HepG2 (cell line): ENCODE measurements around the gene SUSD4. TPM values are rescaled to one million over a fixed set of nuclear protein-coding genes. Genes with fewer than 3 reads are reported as not detected.

ENCODE experiments used
- ATAC-seq: fragments of 200-7000 bp; cut with Tn5 transposase; 3 replicates; pipeline ENCODE4 v1.9.1; 2020; ENCODE audit warnings: mild to moderate bottlenecking, moderate library complexity
- BruUV-seq: library from RNA; stranded (reverse); fragments of 400-500 nt; replicated peaks from 2 replicates; lab custom pipeline; 2021; lab: Mats Ljungman, UMichigan
- CTCF ChIA-PET: fragments of 300-600 bp; formaldehyde crosslinking; extraction: SDS; loops from one replicate; lab custom pipeline; 2021; ENCODE audit warnings: low total read pairs, inconsistent platforms, low intra/inter-chr PET ratio; lab: Yijun Ruan, JAX
- POLR2A ChIA-PET: fragments of 350-600 bp; sonication (Branson Sonifier 250); formaldehyde crosslinking; loops from one replicate; lab custom pipeline; 2020; ENCODE audit warnings: antibody characterized with exemption, inconsistent platforms; lab: Yijun Ruan, JAX
- DNase-seq: peaks from one replicate; pipeline ENCODE4 v3.0.0-alpha.2; 2015; ENCODE audit warnings: low spot score
- FAIRE-seq: peaks from 3 replicates; lab custom pipeline; 2011; peaks lifted over from hg19 to GRCh38; lab: Jason Lieb, UNC
- H2AFZ ChIP-seq: one replicate; pipeline ENCODE4 v1.6.1; 2011; ENCODE audit warnings: low read length, inconsistent platforms
- H3K27ac ChIP-seq: fragments of 300-600 bp; 3 replicates; pipeline ENCODE4 v1.8.0; 2011; ENCODE audit warnings: mixed run types, mild to moderate bottlenecking, mixed read lengths, low read length, inconsistent platforms; ENCODE audit not compliant: insufficient read depth; ENCODE audit errors: extremely low read length
- H3K27me3 ChIP-seq, 2 experiments: fragments of 200-600 bp in 1 of 2; 2 replicates in 1 of 2; 3 replicates in 1 of 2; pipeline versions ENCODE4 v1.6.0 to v1.8.0; 2011; ENCODE audit warnings: low read length in 2 of 2, mild to moderate bottlenecking in 2 of 2, moderate library complexity in 2 of 2, inconsistent platforms in 1 of 2; ENCODE audit not compliant: insufficient read depth in 2 of 2, control insufficient read depth in 1 of 2
- H3K36me3 ChIP-seq, 2 experiments: fragments of 200-600 bp in 1 of 2; replicated peaks in 1 of 2; 2 replicates in 1 of 2; 3 replicates in 1 of 2; pipeline versions ENCODE4 v1.5.1 to v1.8.0; 2011; ENCODE audit warnings: low read length in 2 of 2, inconsistent platforms in 1 of 2; ENCODE audit not compliant: insufficient read depth in 2 of 2, control insufficient read depth in 1 of 2
- H3K4me1 ChIP-seq: 2 replicates; pipeline ENCODE4 v1.5.1; 2012; ENCODE audit warnings: low read length, inconsistent platforms; ENCODE audit not compliant: insufficient read depth
- H3K4me2 ChIP-seq: 2 replicates; pipeline ENCODE4 v1.6.0; 2011; ENCODE audit warnings: low read depth, low read length, inconsistent platforms
- H3K4me3 ChIP-seq, 3 experiments: fragments of 200-600 bp in 1 of 3; sonication (generic), shearing (Covaris generic) in 1 of 3; replicated peaks in 1 of 3; 2 replicates each; pipeline ENCODE4 v1.5.1; 2011 to 2016; ENCODE audit warnings: low read length in 3 of 3, inconsistent platforms in 2 of 3, low read depth in 2 of 3, mild to moderate bottlenecking in 2 of 3, control low read depth in 1 of 3, mixed read lengths in 1 of 3; ENCODE audit not compliant: insufficient read depth in 1 of 3
- H3K79me2 ChIP-seq: one replicate; pipeline ENCODE4 v1.6.1; 2011; ENCODE audit warnings: low read length, inconsistent platforms; ENCODE audit not compliant: insufficient read depth
- H3K9ac ChIP-seq: 2 replicates; pipeline ENCODE4 v1.6.0; 2011; ENCODE audit warnings: mild to moderate bottlenecking, low read depth, low read length, inconsistent platforms; ENCODE audit not compliant: insufficient read depth
- H3K9me3 ChIP-seq: 2 replicates; pipeline ENCODE4 v1.5.1; 2012; ENCODE audit warnings: mild to moderate bottlenecking, low read length
- H4K20me1 ChIP-seq: 2 replicates; pipeline ENCODE4 v1.6.0; 2011; ENCODE audit warnings: inconsistent platforms, mild to moderate bottlenecking, low read length, moderate library complexity; ENCODE audit not compliant: insufficient read depth
- IKZF1 ChIP-seq: fragments of 450-650 bp; IDR thresholded peaks from 2 replicates; pipeline ENCODE4 v1.7.1; 2016
- MAZ ChIP-seq, 2 experiments: sonication (generic) in 1 of 2; formaldehyde crosslinking in 1 of 2; IDR thresholded peaks; 2 replicates each; pipeline versions ENCODE4 v1.5.0 to v1.6.1; 2012 to 2020; ENCODE audit warnings: low read depth in 2 of 2, mild to moderate bottlenecking in 2 of 2, borderline replicate concordance in 1 of 2, improper control_type of control experiment in 1 of 2, low read length in 1 of 2, missing genetic modification reagents in 1 of 2, moderate library complexity in 1 of 2
- MED13 ChIP-seq: sonication (generic); formaldehyde crosslinking; IDR thresholded peaks from 2 replicates; pipeline ENCODE4 v1.5.0; 2020; ENCODE audit warnings: missing genetic modification reagents
- RBFOX2 ChIP-seq: fragments of 200-400 bp; formaldehyde crosslinking; IDR thresholded peaks from 2 replicates; pipeline ENCODE4 v1.6.1; 2017; ENCODE audit warnings: low read depth, mild to moderate bottlenecking, low read length
- SCMH1 ChIP-seq: sonication (generic); formaldehyde crosslinking; IDR thresholded peaks from 2 replicates; pipeline ENCODE4 v1.9.0; 2021; ENCODE audit warnings: missing genetic modification reagents, mild to moderate bottlenecking, borderline replicate concordance
- XRCC5 ChIP-seq: fragments of 200-400 bp; formaldehyde crosslinking; optimal IDR thresholded peaks from 2 replicates; pipeline ENCODE3; 2017; ENCODE audit warnings: mild to moderate bottlenecking, low read length
- ZBTB37 ChIP-seq: sonication (generic); formaldehyde crosslinking; IDR thresholded peaks from 2 replicates; pipeline ENCODE4 v1.4.0; 2020; ENCODE audit warnings: mild to moderate bottlenecking, missing genetic modification reagents
- ZBTB44 ChIP-seq: sonication (generic); formaldehyde crosslinking; IDR thresholded peaks from 2 replicates; pipeline ENCODE4 v1.4.0; 2020; ENCODE audit warnings: missing genetic modification reagents
- ZNF17 ChIP-seq: sonication (generic); formaldehyde crosslinking; IDR thresholded peaks from 2 replicates; pipeline ENCODE4 v1.5.0; 2020; ENCODE audit warnings: mild to moderate bottlenecking, missing genetic modification reagents
- ZNF430 ChIP-seq: sonication (generic); formaldehyde crosslinking; IDR thresholded peaks from 2 replicates; pipeline ENCODE4 v1.9.0; 2021; ENCODE audit warnings: mild to moderate bottlenecking, missing genetic modification reagents
- ZNF598 ChIP-seq: sonication (generic); formaldehyde crosslinking; IDR thresholded peaks from 2 replicates; pipeline ENCODE4 v1.5.1; 2020; ENCODE audit warnings: mild to moderate bottlenecking, missing genetic modification reagents, borderline replicate concordance
- ZNF687 ChIP-seq: sonication (generic); formaldehyde crosslinking; IDR thresholded peaks from 2 replicates; pipeline ENCODE4 v1.5.1; 2020; ENCODE audit warnings: mild to moderate bottlenecking, missing genetic modification reagents, moderate library complexity
- ZNF713 ChIP-seq: sonication (generic); formaldehyde crosslinking; IDR thresholded peaks from 2 replicates; pipeline ENCODE4 v1.4.0; 2020; ENCODE audit warnings: mild to moderate bottlenecking, missing genetic modification reagents
- ZNF784 ChIP-seq: sonication (generic); formaldehyde crosslinking; IDR thresholded peaks from 2 replicates; pipeline ENCODE4 v1.5.1; 2020; ENCODE audit warnings: missing genetic modification reagents, mild to moderate bottlenecking, borderline replicate concordance
- WGBS: methylation state at CpG from one replicate; pipeline ENCODE4 v1.1.6; 2017; ENCODE audit warnings: low lambda C conversion rate; 5-methylcytosine and 5-hydroxymethylcytosine counted together
- in situ Hi-C: cut with HindIII; loops from 2 replicates; pipeline ENCODE4 v1.10.0; 2017; ENCODE audit warnings: low pct_unique_long_range_greater_than_20kb; ENCODE audit not compliant: extremely low pct_ligation_motif_present
- intact Hi-C: fragments of 100-400 bp; cut with micrococcal nuclease; formaldehyde crosslinking; loops from one replicate; pipeline ENCODE4 v1.10.0; 2022; ENCODE audit not compliant: unreplicated experiment
- polyA plus RNA-seq, 8 experiments: library from polyadenylated mRNA; depleted of rRNA in 3 of 8; stranded (reverse) in 7 of 8; unstranded in 1 of 8; fragments of >200 nt; fragmentation: Illumina TruSeq in 4 of 8; extraction: Trizol in 4 of 8; gene quantifications; 2 replicates each; pipeline versions ENCODE4 v1.2.1 to v1.2.3, GENCODE V29; 2011 to 2016; ENCODE audit warnings: low read depth in 4 of 8, missing spikeins in 1 of 8, mixed read lengths in 1 of 8; ENCODE audit not compliant: insufficient read depth in 1 of 8
- total RNA-seq, 5 experiments: library from RNA; depleted of rRNA; stranded (reverse); fragments of >200 nt; fragmentation: Illumina TruSeq; extraction: Trizol; gene quantifications; 2 replicates each; pipeline ENCODE4 v1.2.3, GENCODE V29; 2016; ENCODE audit warnings: low read depth in 1 of 5

The SUSD4 gene
- total and polyA plus RNA-seq, 2 of the 13 experiments (the other 11 are each of a cell fraction or from before 2014, with no cell fraction given), result not detected

GRCh38 chr1:223331301-223331700, 32.7 kb downstream of the SUSD4 start (continued):
- no peak for TF ChIP-seq ZNF687 (CRISPR knock-in tag)
- TF ChIP-seq ZNF430, result no peak
- TF ChIP-seq ZBTB37 (CRISPR knock-in tag), result no peak
- no peak for TF ChIP-seq IKZF1
- TF ChIP-seq ZNF17, result no peak
- TF ChIP-seq ZNF784 (CRISPR knock-in tag), result no peak

- H3K4me3 ChIP-seq, result no peak overlapping the region
- no peaks in the 10 kb centered on the region for H3K36me3 ChIP-seq
- no peak overlapping the region for H3K27ac ChIP-seq
- no peaks in the 10 kb centered on the region for H3K9me3 ChIP-seq
- in situ Hi-C loops, result no loop called here
- DNase-seq (no peak), ATAC-seq (no peak), FAIRE-seq (no peak)
- no peaks in the 10 kb centered on the region for H3K79me2 ChIP-seq
- intact Hi-C loops, result no loop called here
- H4K20me1 ChIP-seq, result no peaks in the 10 kb centered on the region
- no TSS peak for BruUV-seq
- CTCF ChIA-PET, result no interaction called here
- 0 out of 5 replicates have a peak, but pooled peaks cover 0 to 6% of the 10 kb centered on the region in 2 experiments for H3K27me3 ChIP-seq
- POLR2A ChIA-PET, result no interaction called here
- 0% methylated on average over 3 of the region's 3 CpGs for WGBS
- no peak overlapping the region for H2AFZ ChIP-seq
- H3K4me2 ChIP-seq, result no peak overlapping the region
- no peaks in the 10 kb centered on the region for H3K4me1 ChIP-seq
- H3K9ac ChIP-seq, result no peak overlapping the region
- TF ChIP-seq RBFOX2 (no peak), MAZ (IDR thresholded peaks at IDR 0.05; ENCODE audit: borderline replicate concordance, low read depth, low read length) (no peak), MAZ (CRISPR knock-in tag; IDR thresholded peaks at IDR 0.05; ENCODE audit: low read depth) (no peak), ZBTB44 (CRISPR knock-in tag) (no peak), XRCC5 (no peak), SCMH1 (no peak), ZNF713 (CRISPR knock-in tag) (no peak), ZNF598 (CRISPR knock-in tag) (no peak), MED13 (CRISPR knock-in tag) (no peak)
These were observed 33.5 kb downstream of the SUSD4 start for GRCh38 chr1:223330466-223330865.
